Ascending aorta (tissue), 2 donors: ENCODE measurements around the gene HS2ST1. TPM values are rescaled to one million over a fixed set of nuclear protein-coding genes. Genes with fewer than 3 reads are reported as not detected.

Source experiments
- DNase-seq, 2 donors: peaks; one replicate each; pipeline ENCODE4 v3.0.0-alpha.2; 2019; ENCODE audit warnings: low spot score in 2 of 2
- H3K27ac ChIP-seq, 2 donors: fragments of 200-600 bp; sonication (generic); one replicate each; pipeline ENCODE4 v1.5.1; 2016 to 2017; ENCODE audit warnings: mild to moderate bottlenecking in 1 of 2
- H3K27me3 ChIP-seq: fragments of 200-600 bp; sonication (generic); one replicate; pipeline ENCODE4 v1.5.1; 2017
- H3K36me3 ChIP-seq, 2 donors: fragments of 200-600 bp; sonication (generic); one replicate each; pipeline ENCODE4 v1.5.1; 2016
- H3K4me1 ChIP-seq, 2 donors: fragments of 200-600 bp; sonication (generic); one replicate each; pipeline ENCODE4 v1.5.1; 2016 to 2017; ENCODE audit warnings: mild to moderate bottlenecking in 1 of 2
- H3K4me3 ChIP-seq, 2 donors: fragments of 200-600 bp; sonication (generic); one replicate each; pipeline ENCODE4 v1.5.1; 2016 to 2017; ENCODE audit warnings: mild to moderate bottlenecking in 1 of 2
- H3K9me3 ChIP-seq, 2 donors: fragments of 200-600 bp; sonication (generic); one replicate each; pipeline ENCODE4 v1.5.1; 2016
- intact Hi-C: fragments of 100-400 bp; cut with DNase I; formaldehyde crosslinking; loops from one replicate; pipeline ENCODE4 v1.15.1; 2023
- total RNA-seq: library from RNA; depleted of rRNA; stranded (reverse); fragments of >200 nt; gene quantifications from one replicate; pipeline ENCODE4 v1.1.0, GENCODE V29; 2016
- TF ChIP-seq, protein P1 (sequence below), 3 experiments: fragments of 200-600 bp in 2 of 3; fragments of 450-650 bp in 1 of 3; sonication (generic) in 2 of 3; IDR thresholded peaks; one replicate each; pipeline ENCODE4 v1.5.1; 2016 to 2019; ENCODE audit warnings: antibody characterized with exemption in 3 of 3, mild to moderate bottlenecking in 1 of 3, moderate library complexity in 1 of 3

Gene HS2ST1
- total RNA-seq, 1 donor from 2014 or later = 15.8 TPM

DNA sequence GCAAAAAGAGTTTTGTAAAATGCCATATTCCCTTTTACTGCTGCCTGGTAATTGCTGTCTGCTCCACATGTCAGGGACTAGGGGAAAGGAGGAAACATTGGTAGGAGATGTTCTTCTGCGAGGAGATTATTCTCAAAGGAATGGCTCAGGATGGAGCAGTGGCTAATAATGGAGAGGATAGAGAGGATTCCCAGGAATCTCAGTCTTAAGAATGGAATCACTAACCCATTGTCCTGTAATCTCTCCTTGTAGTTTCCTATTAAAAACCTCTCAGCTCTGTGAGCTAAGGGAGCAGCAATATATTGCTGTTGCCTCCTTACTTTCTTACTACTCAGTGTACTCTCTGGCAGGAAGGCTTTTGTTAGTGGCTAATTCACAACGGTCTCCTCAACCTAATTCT, 175.4 kb downstream of the HS2ST1 start:
- Histone ChIP-seq H3K27ac (no peak overlapping the region), H3K36me3 (no peaks in the 10 kb centered on the region), H3K27me3 (no peaks in the 10 kb centered on the region), H3K9me3 (no peaks in the 10 kb centered on the region), H3K4me1 (no peaks in the 10 kb centered on the region), H3K4me3 (no peak overlapping the region)
- DNase-seq = no peak
- TF ChIP-seq, protein P1, sequence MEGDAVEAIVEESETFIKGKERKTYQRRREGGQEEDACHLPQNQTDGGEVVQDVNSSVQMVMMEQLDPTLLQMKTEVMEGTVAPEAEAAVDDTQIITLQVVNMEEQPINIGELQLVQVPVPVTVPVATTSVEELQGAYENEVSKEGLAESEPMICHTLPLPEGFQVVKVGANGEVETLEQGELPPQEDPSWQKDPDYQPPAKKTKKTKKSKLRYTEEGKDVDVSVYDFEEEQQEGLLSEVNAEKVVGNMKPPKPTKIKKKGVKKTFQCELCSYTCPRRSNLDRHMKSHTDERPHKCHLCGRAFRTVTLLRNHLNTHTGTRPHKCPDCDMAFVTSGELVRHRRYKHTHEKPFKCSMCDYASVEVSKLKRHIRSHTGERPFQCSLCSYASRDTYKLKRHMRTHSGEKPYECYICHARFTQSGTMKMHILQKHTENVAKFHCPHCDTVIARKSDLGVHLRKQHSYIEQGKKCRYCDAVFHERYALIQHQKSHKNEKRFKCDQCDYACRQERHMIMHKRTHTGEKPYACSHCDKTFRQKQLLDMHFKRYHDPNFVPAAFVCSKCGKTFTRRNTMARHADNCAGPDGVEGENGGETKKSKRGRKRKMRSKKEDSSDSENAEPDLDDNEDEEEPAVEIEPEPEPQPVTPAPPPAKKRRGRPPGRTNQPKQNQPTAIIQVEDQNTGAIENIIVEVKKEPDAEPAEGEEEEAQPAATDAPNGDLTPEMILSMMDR (IDR thresholded peaks at IDR 0.05) = no peak
- intact Hi-C loops = loop anchor here (10.0 kb wide), 2 partner anchors 385 to 615 kb away; partner anchors contain the start of gene SH3GLB1

DNA sequence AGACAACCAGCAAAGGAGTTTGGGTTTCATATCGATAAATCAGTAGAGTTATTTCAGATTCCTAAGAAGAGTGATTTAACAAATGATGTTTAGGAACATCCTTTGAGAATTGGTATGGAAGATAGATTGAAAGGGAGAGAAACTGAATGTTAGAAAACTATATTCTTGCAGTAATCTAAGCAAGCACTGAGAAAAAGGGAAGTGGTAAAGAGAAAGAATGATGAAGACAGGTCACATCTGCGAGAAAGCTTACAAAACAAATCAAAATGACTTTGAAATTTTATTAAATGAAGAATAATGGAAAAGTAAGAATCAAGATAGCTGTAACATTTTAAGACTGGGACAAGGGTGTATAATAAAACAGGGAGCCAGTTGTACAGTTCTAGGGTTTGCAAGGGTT, 177.0 kb downstream of the HS2ST1 start:
- H3K4me1 ChIP-seq = no peaks in the 10 kb centered on the region
- TF ChIP-seq, protein P1 (IDR thresholded peaks at IDR 0.05) = no peak
- no peak for DNase-seq
- H3K9me3 ChIP-seq = no peaks in the 10 kb centered on the region
- no peak overlapping the region for H3K4me3 ChIP-seq
- intact Hi-C loops = no loop called here
- H3K27ac ChIP-seq = no peak overlapping the region
- no peaks in the 10 kb centered on the region for H3K36me3 ChIP-seq
- no peaks in the 10 kb centered on the region for H3K27me3 ChIP-seq

DNA sequence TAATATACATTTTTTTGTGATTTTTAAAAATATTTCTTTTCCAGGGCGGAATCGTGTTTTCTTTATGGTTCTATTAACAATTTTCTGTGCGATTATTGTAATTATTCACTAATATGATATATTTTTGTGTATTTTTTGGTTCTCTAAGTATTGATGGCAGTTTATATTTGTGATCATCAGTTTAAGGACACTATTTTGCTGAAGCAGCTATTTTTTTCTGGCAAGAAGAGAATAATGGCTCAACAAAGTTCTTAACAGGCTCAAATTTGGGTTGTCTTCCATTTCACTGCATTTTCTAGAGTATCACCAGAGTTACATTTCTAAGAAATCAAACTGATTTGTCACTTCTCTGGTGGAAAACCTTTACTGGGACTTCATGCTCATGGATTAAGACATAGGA, 178.4 kb downstream of the HS2ST1 start:
- Histone ChIP-seq H3K4me1 (no peaks in the 10 kb centered on the region), H3K27me3 (no peaks in the 10 kb centered on the region), H3K36me3 (no peaks in the 10 kb centered on the region), H3K9me3 (no peaks in the 10 kb centered on the region), H3K4me3 (no peak overlapping the region), H3K27ac (no peak overlapping the region)
- TF ChIP-seq, protein P1 (IDR thresholded peaks at IDR 0.05) = no peak
- DNase-seq = no peak
- intact Hi-C loops = no loop called here

DNA sequence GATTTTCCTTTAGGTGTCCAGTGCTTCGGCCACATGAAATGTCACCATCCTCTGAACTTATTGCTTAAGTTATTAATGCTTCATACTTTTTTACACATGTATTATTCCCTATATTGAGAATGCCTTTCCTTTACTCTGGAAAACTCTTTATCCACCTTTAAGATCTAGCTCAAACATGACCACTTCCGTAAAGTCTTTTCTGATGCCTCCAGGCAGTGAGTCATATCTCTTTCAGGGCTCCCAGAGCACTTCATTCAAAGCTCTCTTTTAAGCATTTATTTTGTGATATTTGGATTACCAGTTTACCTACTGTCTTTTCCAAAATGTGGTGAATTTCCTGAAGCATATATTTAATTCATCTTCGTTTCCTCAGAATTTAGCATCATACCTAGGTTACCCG, 178.9 kb downstream of the HS2ST1 start:
- no peaks in the 10 kb centered on the region for H3K27me3 ChIP-seq
- no peak overlapping the region for H3K27ac ChIP-seq
- TF ChIP-seq, protein P1 (IDR thresholded peaks at IDR 0.05) = no peak
- DNase-seq = no peak
- no peak overlapping the region for H3K4me3 ChIP-seq
- H3K9me3 ChIP-seq = no peaks in the 10 kb centered on the region
- intact Hi-C loops = no loop called here
- no peaks in the 10 kb centered on the region for H3K4me1 ChIP-seq
- no peaks in the 10 kb centered on the region for H3K36me3 ChIP-seq

DNA sequence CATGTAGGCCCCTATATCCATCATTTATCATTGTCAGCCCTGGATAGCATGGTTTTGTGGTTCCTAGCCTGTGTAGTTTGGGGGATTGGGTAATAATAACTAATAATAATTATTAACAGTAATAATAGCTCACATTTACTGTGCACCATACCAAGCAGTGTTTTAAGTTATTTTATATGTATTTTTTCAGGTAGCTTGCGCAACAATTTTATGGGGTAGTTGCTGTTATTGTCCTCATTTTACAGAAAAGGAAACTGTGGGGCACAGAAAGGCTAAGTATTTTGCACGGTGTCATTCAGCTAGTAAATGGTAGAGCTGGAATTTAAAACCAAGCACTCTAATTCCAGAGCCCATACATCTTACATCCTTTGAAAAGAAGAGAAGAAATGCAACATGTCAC, 179.8 kb downstream of the HS2ST1 start:
- intact Hi-C loops = no loop called here
- H3K4me3 ChIP-seq = no peak overlapping the region
- TF ChIP-seq, protein P1 (IDR thresholded peaks at IDR 0.05) = no peak

DNA sequence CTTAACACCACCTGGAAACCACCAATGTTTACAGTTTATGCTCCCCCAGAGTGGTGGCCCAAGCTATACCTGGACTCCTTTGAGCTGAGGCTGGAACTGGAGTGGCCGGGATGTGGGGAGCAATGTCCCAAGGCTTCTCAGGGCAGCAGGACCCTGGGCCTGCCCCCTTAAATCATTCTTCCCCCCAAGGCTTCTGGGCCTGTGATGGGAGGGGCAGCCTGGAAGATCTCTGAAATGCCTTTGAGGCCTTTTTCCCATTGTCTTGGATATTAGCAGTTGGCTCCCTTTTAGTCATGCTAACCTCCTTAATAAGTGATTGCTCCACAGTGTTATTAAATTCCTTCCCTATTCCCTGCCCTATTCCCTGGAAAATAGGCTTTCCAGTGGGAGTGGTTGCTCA, 185.8 kb downstream of the HS2ST1 start:
- intact Hi-C loops = no loop called here
- TF ChIP-seq, protein P1 (IDR thresholded peaks at IDR 0.05) = no peak
- H3K27ac ChIP-seq = no peak overlapping the region
- no peaks in the 10 kb centered on the region for H3K4me1 ChIP-seq
- no peaks in the 10 kb centered on the region for H3K27me3 ChIP-seq
- H3K4me3 ChIP-seq = no peak overlapping the region
- peaks cover 0 to 3% of the 10 kb centered on the region in 2 donors for H3K36me3 ChIP-seq
- peaks cover 0 to 11% of the 10 kb centered on the region in 2 donors for H3K9me3 ChIP-seq
- DNase-seq = no peak

More for the DNA sequence above, 179.8 kb downstream of the HS2ST1 start:
- DNase-seq = no peak
- Histone ChIP-seq H3K4me1 (no peaks in the 10 kb centered on the region), H3K27me3 (no peaks in the 10 kb centered on the region), H3K27ac (no peak overlapping the region), H3K9me3 (no peaks in the 10 kb centered on the region), H3K36me3 (peaks cover 0 to 3% of the 10 kb centered on the region in 2 donors)
